ENCODE results near the gene BANF2. TPM values are rescaled to one million over a fixed set of nuclear protein-coding genes. Genes with fewer than 3 reads are reported as not detected.

Gene BANF2
- total and polyA plus RNA-seq, 2 of the 4 experiments (the other 2 are of a cell fraction) = not detected

DNA sequence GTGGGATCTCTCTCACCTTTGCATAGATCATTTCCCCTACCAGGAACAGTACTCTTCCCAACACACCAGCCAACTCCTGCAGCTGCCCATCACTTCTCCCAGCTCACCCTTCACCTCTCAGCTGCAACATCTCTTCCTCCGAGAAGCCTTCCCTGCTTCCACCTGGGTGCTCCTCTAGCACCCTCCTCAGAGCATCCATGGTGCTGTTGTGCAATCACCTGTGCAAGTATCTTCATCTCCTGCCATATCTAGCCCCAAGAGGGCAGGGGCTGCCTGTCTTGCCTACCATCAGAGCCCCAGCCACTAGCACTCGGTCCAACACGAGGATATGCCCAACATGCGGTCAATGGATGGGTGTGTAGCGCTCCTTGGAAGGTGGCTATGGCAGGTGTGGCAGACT is 75.8 kb downstream of the BANF2 start:
- Histone ChIP-seq H4K8ac (ENCODE audit: low read depth in 2 of 2, low read length in 2 of 2) (no peak overlapping the region), H3K9me1 (ENCODE audit: insufficient read depth, low read length) (no peaks in the 10 kb centered on the region), H3K27ac (ENCODE audit: insufficient read depth, low read length) (no peak overlapping the region), H3K14ac (replicated peaks; ENCODE audit: low read depth, low read length) (no peak overlapping the region), H4K20me1 (ENCODE audit: insufficient read depth, low read length) (no peaks in the 10 kb centered on the region), H3K27me3 (ENCODE audit: control insufficient read depth, insufficient read depth, low read length) (no peaks in the 10 kb centered on the region; the same call in 1 of the 2 replicates), H4K5ac (ENCODE audit: low read depth, low read length) (no peak overlapping the region), H3K9ac (ENCODE audit: low read depth, low read length) (no peak overlapping the region), H2BK20ac (ENCODE audit: low read depth, low read length) (no peak overlapping the region), H3K56ac (ENCODE audit: extremely low read depth, insufficient read depth, low read length) (no peak overlapping the region), H2AFZ (replicated peaks; ENCODE audit: low read length, poor library complexity) (peak overlapping the region; percentile 8), H3K18ac (ENCODE audit: low read depth, low read length) (no peak overlapping the region), H2BK15ac (ENCODE audit: low read depth, low read length) (no peak overlapping the region), H2BK120ac (ENCODE audit: low read depth, low read length) (no peak overlapping the region), H3K36me3 (ENCODE audit: control insufficient read depth, insufficient read depth, low read length) (no peaks in the 10 kb centered on the region), H3K4me1 (ENCODE audit: control insufficient read depth, insufficient read depth, low read length) (no peaks in the 10 kb centered on the region), H2BK5ac (ENCODE audit: low read depth, low read length, poor library complexity, severe bottlenecking) (no peak overlapping the region), H2AK5ac (ENCODE audit: low read depth, low read length) (no peak overlapping the region), H3K23ac (ENCODE audit: low read depth, low read length) (no peak overlapping the region), H4K91ac (ENCODE audit: insufficient read depth, low read depth, low read length) (no peak overlapping the region), H3K4ac (ENCODE audit: low read depth, low read length) (no peak overlapping the region), H3K9me3 (ENCODE audit: control insufficient read depth, insufficient read depth, low read length) (no peaks in the 10 kb centered on the region), H2AK9ac (replicated peaks; ENCODE audit: low read depth, low read length, poor library complexity) (no peak overlapping the region), H3K79me1 (ENCODE audit: low read depth in 1 of 2, low read length in 2 of 2) (no peaks in the 10 kb centered on the region), H3K4me3 (ENCODE audit: insufficient read depth, low read depth, low read length) (no peak overlapping the region), H3K4me2 (ENCODE audit: low read depth, low read length) (no peak overlapping the region)
- 100% methylated on average over 3 of the region's 5 CpGs; no CpG with 5 or more reads in 1 of the 2 experiments for WGBS, 2 experiments (ENCODE audit: extremely low coverage in 2 of 2, insufficient read length in 1 of 2)
- dilution Hi-C loops (cut with HindIII; ENCODE audit: low sequenced_read_pairs, unreplicated experiment) = no loop called here
- BruUV-seq (replicated peaks) = no TSS peak
- in situ Hi-C loops (cut with MboI; ENCODE audit: low sequenced_read_pairs) = no loop called here
- DNase-seq = no peak
- TF ChIP-seq CEBPB (IDR thresholded peaks at IDR 0.05; ENCODE audit: low read depth, low read length) (peak; percentile 52), FOS (IDR thresholded peaks at IDR 0.05; ENCODE audit: low read depth, low read length) (no peak), POLR2A (IDR thresholded peaks at IDR 0.05; ENCODE audit: low read depth, low read length) (no peak), CHD1 (IDR thresholded peaks at IDR 0.05; ENCODE audit: low read depth, low read length) (no peak)
- no peak for ATAC-seq (ENCODE audit: low read depth)
- ChIA-PET CTCF (no interaction called here), POLR2A (ENCODE audit: unreplicated experiment) (no interaction called here)
- intact Hi-C loops (cut with micrococcal nuclease) = no loop called here

Measured in IMR-90 (cell line).